HEK293 (cell line): Measurements from ENCODE around the gene ATXN2.

ENCODE experiments used
- CTCF ChIA-PET: fragments of 350-600 bp; formaldehyde crosslinking; extraction: SDS; loops from one replicate; lab custom pipeline; 2021; ENCODE audit warnings: antibody characterized with exemption; lab: Yijun Ruan, JAX
- POLR2A ChIA-PET: fragments of 300-600 bp; formaldehyde crosslinking; extraction: SDS; loops from one replicate; lab custom pipeline; 2020; ENCODE audit warnings: antibody characterized with exemption, inconsistent platforms; lab: Yijun Ruan, JAX
- H3K27ac ChIP-seq: fragments of 200-500 bp; sonication (Bioruptor generic); 2 replicates; pipeline ENCODE4 v1.5.1; 2014; ENCODE audit warnings: low read depth, low read length, control low read depth, inconsistent platforms; ENCODE audit errors: extremely low read depth
- H3K36me3 ChIP-seq, 2 experiments: fragments of 200-500 bp in 1 of 2; sonication (Bioruptor generic) in 1 of 2; 1 replicate in 1 of 2; 2 replicates in 1 of 2; pipeline ENCODE4 v1.5.1; 2014 to 2017; ENCODE audit warnings: inconsistent platforms in 2 of 2, low read length in 2 of 2; ENCODE audit not compliant: control insufficient read depth in 2 of 2, insufficient read depth in 1 of 2
- H3K4me1 ChIP-seq: fragments of 200-500 bp; sonication (Bioruptor generic); 2 replicates; pipeline ENCODE4 v1.5.1; 2014; ENCODE audit warnings: mild to moderate bottlenecking, low read length, inconsistent platforms; ENCODE audit not compliant: control insufficient read depth, insufficient read depth
- H3K4me3 ChIP-seq: 2 replicates; pipeline ENCODE4 v1.5.1; 2011; ENCODE audit warnings: low read depth, mild to moderate bottlenecking, control low read depth, low read length, moderate library complexity
- H3K9me3 ChIP-seq: fragments of 200-500 bp; sonication (Bioruptor generic); 2 replicates; pipeline ENCODE4 v1.5.1; 2014; ENCODE audit warnings: low read depth, low read length, inconsistent platforms; ENCODE audit not compliant: control insufficient read depth, insufficient read depth
- CTCF ChIP-seq: fragments of 450-650 bp; formaldehyde crosslinking; IDR thresholded peaks from 2 replicates; pipeline ENCODE4 v1.5.1; 2016; ENCODE audit warnings: missing biosample characterization, missing genetic modification characterization
- EGR2 ChIP-seq: fragments of 450-650 bp; formaldehyde crosslinking; IDR thresholded peaks from 2 replicates; pipeline ENCODE4 v1.5.1; 2016; ENCODE audit warnings: low read depth, missing biosample characterization, missing genetic modification characterization
- GLI2 ChIP-seq: fragments of 450-650 bp; formaldehyde crosslinking; IDR thresholded peaks from 2 replicates; pipeline ENCODE4; 2017; ENCODE audit warnings: missing biosample characterization, missing genetic modification characterization, low read depth, borderline replicate concordance
- HOXD13 ChIP-seq: sonication (generic); formaldehyde crosslinking; IDR thresholded peaks from 2 replicates; pipeline ENCODE4 v1.8.0; 2022; ENCODE audit warnings: missing genetic modification reagents, borderline replicate concordance
- KLF8 ChIP-seq: fragments of 450-650 bp; formaldehyde crosslinking; IDR thresholded peaks from 2 replicates; pipeline ENCODE4 v1.5.1; 2016; ENCODE audit warnings: missing biosample characterization, missing genetic modification characterization
- MEIS1 ChIP-seq: sonication (generic); formaldehyde crosslinking; IDR thresholded peaks from 2 replicates; pipeline ENCODE4 v1.8.1; 2022; ENCODE audit warnings: missing genetic modification reagents, mild to moderate bottlenecking, borderline replicate concordance
- ZBTB21 ChIP-seq: fragments of 450-650 bp; formaldehyde crosslinking; IDR thresholded peaks from 2 replicates; pipeline ENCODE4 v1.5.1; 2017; ENCODE audit warnings: missing biosample characterization, missing genetic modification characterization
- ZBTB7A ChIP-seq: fragments of 450-650 bp; formaldehyde crosslinking; IDR thresholded peaks from 2 replicates; pipeline ENCODE4 v1.5.1; 2016; ENCODE audit warnings: low read depth, missing biosample characterization, missing genetic modification characterization
- ZNF155 ChIP-seq: fragments of 450-650 bp; formaldehyde crosslinking; IDR thresholded peaks from 2 replicates; pipeline ENCODE4 v1.5.1; 2016; ENCODE audit warnings: missing biosample characterization, missing genetic modification characterization
- ZNF174 ChIP-seq: fragments of 450-650 bp; formaldehyde crosslinking; IDR thresholded peaks from 2 replicates; pipeline ENCODE4 v1.5.0; 2017; ENCODE audit warnings: missing biosample characterization, mild to moderate bottlenecking, missing genetic modification characterization
- ZNF2 ChIP-seq: fragments of 450-650 bp; formaldehyde crosslinking; IDR thresholded peaks from 2 replicates; pipeline ENCODE4 v1.5.1; 2016; ENCODE audit warnings: missing biosample characterization, missing genetic modification characterization
- ZNF350 ChIP-seq: fragments of 450-650 bp; formaldehyde crosslinking; IDR thresholded peaks from 2 replicates; pipeline ENCODE4 v1.5.0; 2017; ENCODE audit warnings: missing biosample characterization, mild to moderate bottlenecking, missing genetic modification characterization
- ZNF398 ChIP-seq: fragments of 450-650 bp; formaldehyde crosslinking; IDR thresholded peaks from 2 replicates; pipeline ENCODE4 v1.5.1; 2017; ENCODE audit warnings: missing biosample characterization, missing genetic modification characterization
- ZNF426 ChIP-seq: fragments of 450-650 bp; formaldehyde crosslinking; IDR thresholded peaks from 2 replicates; pipeline ENCODE4 v1.5.1; 2017; ENCODE audit warnings: missing biosample characterization, missing genetic modification characterization, mild to moderate bottlenecking, inconsistent platforms, moderate library complexity
- ZNF549 ChIP-seq: fragments of 450-650 bp; IDR thresholded peaks from 2 replicates; pipeline ENCODE4 v1.5.1; 2018; ENCODE audit warnings: missing biosample characterization, missing genetic modification characterization, mild to moderate bottlenecking, inconsistent platforms, moderate library complexity
- ZNF555 ChIP-seq: fragments of 450-650 bp; formaldehyde crosslinking; conservative IDR thresholded peaks from 2 replicates; pipeline ENCODE4 v1.5.1; 2017; ENCODE audit warnings: missing biosample characterization, mild to moderate bottlenecking, missing genetic modification characterization, inconsistent platforms
- ZNF558 ChIP-seq: fragments of 450-650 bp; formaldehyde crosslinking; IDR thresholded peaks from 2 replicates; pipeline ENCODE4 v1.5.1; 2016; ENCODE audit warnings: missing biosample characterization, missing genetic modification characterization
- ZNF561 ChIP-seq: fragments of 450-650 bp; IDR thresholded peaks from 2 replicates; pipeline ENCODE4 v1.5.1; 2018; ENCODE audit warnings: missing biosample characterization, missing genetic modification characterization, borderline replicate concordance
- ZNF600 ChIP-seq: fragments of 450-650 bp; formaldehyde crosslinking; IDR thresholded peaks from 2 replicates; pipeline ENCODE4 v1.5.1; 2016; ENCODE audit warnings: missing biosample characterization, missing genetic modification characterization
- ZNF654 ChIP-seq: fragments of 450-650 bp; formaldehyde crosslinking; IDR thresholded peaks from 2 replicates; pipeline ENCODE4 v1.5.1; 2016; ENCODE audit warnings: low read depth, missing biosample characterization, missing genetic modification characterization
- ZNF747 ChIP-seq: fragments of 450-650 bp; formaldehyde crosslinking; IDR thresholded peaks from 2 replicates; pipeline ENCODE4 v1.5.1; 2016; ENCODE audit warnings: missing biosample characterization, missing genetic modification characterization
- ZNF791 ChIP-seq: fragments of 450-650 bp; formaldehyde crosslinking; IDR thresholded peaks from 2 replicates; pipeline ENCODE4 v1.5.1; 2016; ENCODE audit warnings: missing biosample characterization, missing genetic modification characterization
- ZNF837 ChIP-seq: fragments of 450-650 bp; formaldehyde crosslinking; IDR thresholded peaks from 2 replicates; pipeline ENCODE4 v1.5.1; 2016; ENCODE audit warnings: missing biosample characterization, missing genetic modification characterization
- ZSCAN16 ChIP-seq: fragments of 450-650 bp; formaldehyde crosslinking; IDR thresholded peaks from 2 replicates; pipeline ENCODE4 v1.5.1; 2016; ENCODE audit warnings: missing biosample characterization, missing genetic modification characterization
- TF ChIP-seq, protein P1 (sequence below): fragments of 450-650 bp; formaldehyde crosslinking; IDR thresholded peaks from 2 replicates; pipeline ENCODE4 v1.5.1; 2016; ENCODE audit warnings: missing biosample characterization, missing genetic modification characterization
- TF ChIP-seq, protein P2 (sequence below): fragments of 450-650 bp; formaldehyde crosslinking; IDR thresholded peaks from 2 replicates; pipeline ENCODE4 v1.5.1; 2017; ENCODE audit warnings: missing biosample characterization, missing genetic modification characterization

Gene ATXN2

DNA sequence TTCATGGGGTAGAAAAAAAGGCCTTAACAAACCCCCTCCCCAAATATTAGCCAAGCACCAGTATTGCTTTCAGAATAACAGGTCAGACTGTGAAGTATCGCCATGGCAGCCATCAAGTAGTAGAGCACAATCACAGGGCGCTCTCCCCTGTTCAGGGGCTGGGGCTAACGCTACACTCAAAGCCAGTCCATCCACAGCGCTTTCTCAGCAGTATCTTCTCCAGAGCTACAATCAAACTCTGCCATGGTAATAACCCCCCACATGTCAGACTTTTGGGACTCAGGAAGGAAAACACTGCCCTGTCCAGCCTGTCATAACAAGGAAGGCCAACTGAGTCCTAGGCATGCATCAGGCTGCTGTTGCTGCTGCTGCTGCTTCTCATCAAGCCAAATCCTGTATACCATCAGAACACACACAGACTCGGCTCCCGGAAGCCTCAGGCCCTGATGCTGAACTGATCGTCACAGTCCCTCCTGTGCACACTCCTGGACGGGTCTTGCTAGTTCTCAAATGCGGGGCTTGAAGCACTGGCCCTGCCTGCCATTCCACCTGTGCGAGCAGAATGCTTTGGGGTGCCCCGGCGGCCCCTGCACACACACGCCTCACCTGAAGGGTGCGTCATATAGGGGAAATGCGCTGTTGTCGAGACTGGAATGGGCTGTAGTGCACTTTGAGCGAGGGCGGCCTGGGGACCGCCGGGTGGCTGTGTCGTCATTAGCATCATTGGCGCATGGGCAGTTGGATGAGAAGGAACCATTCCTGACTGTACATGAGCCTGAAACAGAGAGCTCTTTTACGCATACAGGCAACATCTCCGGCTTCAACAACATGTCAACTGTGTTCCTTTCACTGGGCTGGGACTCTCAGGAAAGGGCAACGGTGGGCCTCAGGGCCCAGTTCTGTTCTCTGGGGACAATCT lies 145.8 kb downstream of the ATXN2 start:
- no peaks in the 10 kb centered on the region for H3K4me1 ChIP-seq
- H3K36me3 ChIP-seq = peaks cover 23 to 83% of the 10 kb centered on the region in 2 experiments; a peak in 2 of 3 replicates
- CTCF ChIA-PET = interaction anchor here (10.1 kb wide), 1 partner anchor 55 kb away, joined by 217 read pairs; no protein-coding TSS in a partner anchor
- H3K4me3 ChIP-seq = no peak overlapping the region
- no peaks in the 10 kb centered on the region for H3K9me3 ChIP-seq
- POLR2A ChIA-PET = interaction anchor here (0.7 kb wide), 1 partner anchor 43 kb away, joined by 4 read pairs; no protein-coding TSS in a partner anchor
- TF ChIP-seq ZNF600 (tag by site-specific recombination) (no peak), ZNF747 (no peak), ZNF561 (no peak), GLI2 (tag by site-specific recombination) (no peak), ZBTB21 (tag by site-specific recombination) (no peak), ZNF426 (no peak), ZNF398 (tag by site-specific recombination) (no peak), KLF8 (tag by site-specific recombination) (no peak), ZNF350 (tag by site-specific recombination) (no peak), HOXD13 (no peak), ZNF558 (tag by site-specific recombination) (no peak), ZSCAN16 (tag by site-specific recombination) (no peak), ZNF155 (tag by site-specific recombination) (no peak), ZNF837 (tag by site-specific recombination) (no peak), EGR2 (tag by site-specific recombination) (no peak), ZNF791 (tag by site-specific recombination) (no peak), MEIS1 (CRISPR knock-in tag) (no peak), ZNF549 (no peak)
- TF ChIP-seq, protein P1, sequence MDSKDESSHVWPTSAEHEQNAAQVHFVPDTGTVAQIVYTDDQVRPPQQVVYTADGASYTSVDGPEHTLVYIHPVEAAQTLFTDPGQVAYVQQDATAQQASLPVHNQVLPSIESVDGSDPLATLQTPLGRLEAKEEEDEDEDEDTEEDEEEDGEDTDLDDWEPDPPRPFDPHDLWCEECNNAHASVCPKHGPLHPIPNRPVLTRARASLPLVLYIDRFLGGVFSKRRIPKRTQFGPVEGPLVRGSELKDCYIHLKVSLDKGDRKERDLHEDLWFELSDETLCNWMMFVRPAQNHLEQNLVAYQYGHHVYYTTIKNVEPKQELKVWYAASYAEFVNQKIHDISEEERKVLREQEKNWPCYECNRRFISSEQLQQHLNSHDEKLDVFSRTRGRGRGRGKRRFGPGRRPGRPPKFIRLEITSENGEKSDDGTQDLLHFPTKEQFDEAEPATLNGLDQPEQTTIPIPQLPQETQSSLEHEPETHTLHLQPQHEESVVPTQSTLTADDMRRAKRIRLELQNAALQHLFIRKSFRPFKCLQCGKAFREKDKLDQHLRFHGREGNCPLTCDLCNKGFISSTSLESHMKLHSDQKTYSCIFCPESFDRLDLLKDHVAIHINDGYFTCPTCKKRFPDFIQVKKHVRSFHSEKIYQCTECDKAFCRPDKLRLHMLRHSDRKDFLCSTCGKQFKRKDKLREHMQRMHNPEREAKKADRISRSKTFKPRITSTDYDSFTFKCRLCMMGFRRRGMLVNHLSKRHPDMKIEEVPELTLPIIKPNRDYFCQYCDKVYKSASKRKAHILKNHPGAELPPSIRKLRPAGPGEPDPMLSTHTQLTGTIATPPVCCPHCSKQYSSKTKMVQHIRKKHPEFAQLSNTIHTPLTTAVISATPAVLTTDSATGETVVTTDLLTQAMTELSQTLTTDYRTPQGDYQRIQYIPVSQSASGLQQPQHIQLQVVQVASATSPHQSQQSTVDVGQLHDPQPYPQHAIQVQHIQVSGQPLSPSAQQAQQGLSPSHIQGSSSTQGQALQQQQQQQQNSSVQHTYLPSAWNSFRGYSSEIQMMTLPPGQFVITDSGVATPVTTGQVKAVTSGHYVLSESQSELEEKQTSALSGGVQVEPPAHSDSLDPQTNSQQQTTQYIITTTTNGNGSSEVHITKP = no peak
- no peak overlapping the region for H3K27ac ChIP-seq

DNA sequence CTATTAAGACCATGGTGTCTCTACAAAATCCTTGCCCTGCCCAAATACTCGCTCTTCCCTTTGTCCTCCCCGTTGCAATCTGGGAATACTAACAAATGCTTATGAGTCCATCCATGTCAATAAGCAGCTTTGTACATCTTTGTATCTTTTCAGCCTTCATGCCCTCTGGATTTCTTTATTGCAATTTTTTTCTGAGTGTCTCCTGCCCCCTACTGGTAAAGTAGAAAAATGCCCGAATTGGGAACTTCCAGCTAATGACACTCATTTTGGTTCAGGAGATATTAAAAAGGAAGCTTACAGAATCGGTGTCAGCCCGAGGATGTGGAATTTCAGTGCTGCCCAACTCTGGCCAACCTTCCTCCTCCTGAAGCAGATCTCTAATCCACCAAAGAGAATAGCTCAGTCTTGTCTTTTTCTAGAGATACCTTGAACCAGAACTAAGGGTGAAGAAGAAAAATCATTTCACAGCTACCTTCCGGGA lies 147.4 kb downstream of the ATXN2 start:
- ChIA-PET POLR2A (interaction anchor here (0.6 to 1.3 kb wide), 3 partner anchors 14 to 189 kb away, joined by 4 to 6 read pairs (median 5); no protein-coding TSS in a partner anchor), CTCF (interaction anchor here (0.6 to 10.1 kb wide), 47 partner anchors 8 to 556 kb away, joined by 3 to 217 read pairs (median 4); no protein-coding TSS in a partner anchor)
- Histone ChIP-seq H3K4me3 (no peak overlapping the region), H3K36me3 (peaks cover 23 to 89% of the 10 kb centered on the region in 2 experiments; a peak in 2 of 3 replicates), H3K4me1 (no peaks in the 10 kb centered on the region), H3K27ac (no peak overlapping the region), H3K9me3 (no peaks in the 10 kb centered on the region)
- TF ChIP-seq ZNF654 (tag by site-specific recombination) (peak; percentile 87), ZNF174 (tag by site-specific recombination) (no peak), CTCF (tag by site-specific recombination) (peak; percentile 50; the same call in 1 of the 2 replicates), ZNF555 (no peak), ZBTB7A (tag by site-specific recombination) (no peak), ZNF2 (tag by site-specific recombination) (peak; percentile 65; the same call in 1 of the 2 replicates)
- TF ChIP-seq, protein P2, sequence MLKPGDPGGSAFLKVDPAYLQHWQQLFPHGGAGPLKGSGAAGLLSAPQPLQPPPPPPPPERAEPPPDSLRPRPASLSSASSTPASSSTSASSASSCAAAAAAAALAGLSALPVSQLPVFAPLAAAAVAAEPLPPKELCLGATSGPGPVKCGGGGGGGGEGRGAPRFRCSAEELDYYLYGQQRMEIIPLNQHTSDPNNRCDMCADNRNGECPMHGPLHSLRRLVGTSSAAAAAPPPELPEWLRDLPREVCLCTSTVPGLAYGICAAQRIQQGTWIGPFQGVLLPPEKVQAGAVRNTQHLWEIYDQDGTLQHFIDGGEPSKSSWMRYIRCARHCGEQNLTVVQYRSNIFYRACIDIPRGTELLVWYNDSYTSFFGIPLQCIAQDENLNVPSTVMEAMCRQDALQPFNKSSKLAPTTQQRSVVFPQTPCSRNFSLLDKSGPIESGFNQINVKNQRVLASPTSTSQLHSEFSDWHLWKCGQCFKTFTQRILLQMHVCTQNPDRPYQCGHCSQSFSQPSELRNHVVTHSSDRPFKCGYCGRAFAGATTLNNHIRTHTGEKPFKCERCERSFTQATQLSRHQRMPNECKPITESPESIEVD (tag by site-specific recombination) = no peak
